Heart right ventricle (tissue), 16 donors: ENCODE measurements around the gene CEP95. TPM values are rescaled to one million over a fixed set of nuclear protein-coding genes. Genes with fewer than 3 reads are reported as not detected.
A peak's percentile ranks its signal among the peaks of the same experiment; 100 is the strongest.

Experiments
- ATAC-seq, 8 donors: fragments of 200-7000 bp; cut with Tn5 transposase; one replicate each; pipeline ENCODE4 v1.9.1; 2020; ENCODE audit warnings: mild to moderate bottlenecking in 8 of 8, moderate library complexity in 8 of 8, moderate number of reproducible peaks in 1 of 8
- DNase-seq, 2 donors: peaks; one replicate each; pipeline ENCODE4 v3.0.0-alpha.2; 2020
- H3K27ac ChIP-seq, 10 donors: fragments of 200-600 bp; sonication (generic) in 2 of 10; one replicate each; pipeline versions ENCODE4 v1.5.0 to v1.8.0; 2020 to 2022; ENCODE audit warnings: mild to moderate bottlenecking in 3 of 10
- H3K27me3 ChIP-seq, 7 donors: fragments of 200-600 bp; one replicate each; pipeline ENCODE4 v1.8.0; 2021 to 2022; ENCODE audit warnings: mild to moderate bottlenecking in 2 of 7
- H3K36me3 ChIP-seq, 9 donors: fragments of 200-600 bp; sonication (generic) in 1 of 9; one replicate each; pipeline versions ENCODE4 v1.5.0 to v1.8.0; 2020 to 2022; ENCODE audit warnings: mild to moderate bottlenecking in 2 of 9
- H3K4me1 ChIP-seq, 9 donors: fragments of 200-600 bp; sonication (generic) in 1 of 9; one replicate each; pipeline versions ENCODE4 v1.5.0 to v1.8.0; 2020 to 2022; ENCODE audit warnings: mild to moderate bottlenecking in 4 of 9
- H3K4me3 ChIP-seq, 10 donors: fragments of 200-600 bp; sonication (generic) in 2 of 10; one replicate each; pipeline versions ENCODE4 v1.5.0 to v1.8.0; 2020 to 2022; ENCODE audit warnings: mild to moderate bottlenecking in 7 of 10, moderate library complexity in 2 of 10
- H3K9me3 ChIP-seq, 11 donors: fragments of 200-600 bp in 10 of 11; sonication (generic) in 2 of 11; one replicate each; pipeline versions ENCODE4 v1.5.0 to v1.8.0; 2013 to 2022; ENCODE audit warnings: mild to moderate bottlenecking in 2 of 11, control low read depth in 1 of 11, moderate library complexity in 1 of 11
- WGBS, 2 donors: extraction: QIAGEN DNeasy Blood & Tissue Kit; methylation state at CpG; one replicate each; pipeline ENCODE4 v1.1.7; 2013; ENCODE audit warnings: inconsistent platforms in 1 of 2; 5-methylcytosine and 5-hydroxymethylcytosine counted together
- intact Hi-C, 10 donors: fragments of 100-400 bp; cut with DNase I; formaldehyde crosslinking; loops; one replicate each; pipeline versions ENCODE4 v1.11.1 to v1.14.2; 2022
- long read RNA-seq, 3 donors: library from polyadenylated mRNA; unstranded; transcript quantifications; one replicate each; pipeline ENCODE4 v2.0.0, GENCODE V29; 2020 to 2021
- polyA plus RNA-seq, 2 donors: library from polyadenylated mRNA; stranded (reverse); fragments of 200-250 nt; gene quantifications; one replicate each; pipeline ENCODE4 v1.2.3, GENCODE V29; 2013
- total RNA-seq, 10 donors: library from RNA; stranded (reverse); fragmentation: NEBNext Ultra II Directional in 3 of 10; extraction: Animal tissue kit (Norgen Biotek cat#: 25700) in 3 of 10; gene quantifications; one replicate each; pipeline versions ENCODE4 v1.2.1 to v1.2.4, GENCODE V29; 2021 to 2023
- TF ChIP-seq, protein P1 (sequence below), 9 donors: fragments of 200-600 bp; sonication (generic) in 2 of 9; IDR thresholded peaks; one replicate each; pipeline versions ENCODE4 v1.5.0 to v1.8.0; 2021 to 2022; ENCODE audit warnings: antibody characterized with exemption in 9 of 9, mild to moderate bottlenecking in 5 of 9, moderate library complexity in 1 of 9
- donor health status: Arrhythmogenic right ventricular cardiomyopathy.
- donor health status: ischemic (EF 13 %, LVEDD 7.1; RV severe dilation, severe dysfunction).
- donor health status: healthy with polysubstance abuse.
- donor health status: DM: no; HTN: yes; CAD: no.
- donor health status: DM: no; HTN: no; CAD: no.
- donor health status: ischemic (EF 25% LVEDD 6.9; RV normal size, moderate dysfunction).
- donor health status: ischemic (EF 25% LVEDD 5.7; RV mildly dilated, moderate dysfunction).
- donor health status: healthy.
- donor health status: DM: yes; HTN: yes; CAD: no.
- donor health status: Ischemic cardiomyopathy.
- donor health status: ischemic (EF 35%, LVEDD 5.7; RV mildly dilated, moderate dysfunction).
- donor health status: nonischemic (EF 11% LVEDD 7.7; RV severe dilation, severe dysfunction).
- donor health status: DM: yes; HTN: yes; CAD: no.
- donor health status: PGD.
- donor health status: ischemic (EF 29% LVEDD 5.4; RV normal size, mild dysfunction).
- donor health status: nonischemic (EF 23%, LVEDD 6.1; RV moderate dilation, normal function).

Gene CEP95, protein sequence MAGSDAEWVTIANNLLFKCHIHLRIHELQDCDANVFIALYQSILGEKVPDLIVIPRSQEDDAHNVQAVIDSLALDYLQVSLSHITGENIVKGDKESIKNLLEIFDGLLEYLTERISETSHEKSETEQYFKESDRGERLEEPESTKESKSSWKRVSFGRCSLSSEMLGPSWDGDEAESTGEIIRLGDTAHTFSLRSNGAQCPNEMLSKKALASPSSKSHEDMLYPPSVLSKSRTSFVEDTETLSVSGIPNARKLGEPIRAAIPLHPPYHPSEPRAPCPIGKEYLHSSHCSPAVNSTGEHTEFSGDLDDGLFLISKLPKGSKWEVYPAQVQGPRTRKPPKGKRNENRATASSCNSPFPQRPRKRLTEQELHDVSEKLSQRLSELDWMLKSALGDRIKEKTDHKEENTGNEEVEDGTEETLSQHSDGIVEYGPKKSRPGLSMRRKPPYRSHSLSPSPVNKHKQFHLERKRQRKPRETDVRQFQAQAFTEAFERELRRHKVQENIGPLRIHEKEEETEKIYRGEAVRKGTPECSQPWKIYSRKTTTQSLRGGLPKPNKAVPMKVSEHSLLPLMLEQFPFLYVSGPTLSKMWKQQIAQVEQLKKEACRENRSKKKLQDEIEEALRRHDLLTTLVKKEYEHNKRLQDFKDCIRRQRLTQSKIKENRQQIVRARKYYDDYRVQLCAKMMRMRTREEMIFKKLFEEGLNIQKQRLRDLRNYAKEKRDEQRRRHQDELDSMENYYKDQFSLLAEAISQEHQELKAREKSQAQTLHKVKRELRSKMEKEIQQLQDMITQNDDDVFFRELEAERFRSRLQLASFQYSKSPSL
- total RNA-seq = 10 to 100 TPM in 9 of 10 donors, 1 to 10 TPM in 1; 8.6 to 19.7 (median 14.6) TPM
- polyA plus RNA-seq = 10 to 100 TPM; 11.7 to 62.4 TPM
- long read RNA-seq, donor 1, partial matches to known transcripts = 0 of 16 reads
- long read RNA-seq, donor 1, other reads (novel, unspliced or antisense) = 13 of 16 reads
- long read RNA-seq, donor 2, transcript CEP95-203 (20 exons, 3,139 nt) = major isoform, 8 of 16 reads
- long read RNA-seq, donor 2, partial matches to known transcripts = 0 of 16 reads
- long read RNA-seq, donor 2, other reads (novel, unspliced or antisense) = 8 of 16 reads
- long read RNA-seq, donor 3, partial matches to known transcripts = 2 of 24 reads
- long read RNA-seq, donor 3, other reads (novel, unspliced or antisense) = 18 of 24 reads

DNA sequence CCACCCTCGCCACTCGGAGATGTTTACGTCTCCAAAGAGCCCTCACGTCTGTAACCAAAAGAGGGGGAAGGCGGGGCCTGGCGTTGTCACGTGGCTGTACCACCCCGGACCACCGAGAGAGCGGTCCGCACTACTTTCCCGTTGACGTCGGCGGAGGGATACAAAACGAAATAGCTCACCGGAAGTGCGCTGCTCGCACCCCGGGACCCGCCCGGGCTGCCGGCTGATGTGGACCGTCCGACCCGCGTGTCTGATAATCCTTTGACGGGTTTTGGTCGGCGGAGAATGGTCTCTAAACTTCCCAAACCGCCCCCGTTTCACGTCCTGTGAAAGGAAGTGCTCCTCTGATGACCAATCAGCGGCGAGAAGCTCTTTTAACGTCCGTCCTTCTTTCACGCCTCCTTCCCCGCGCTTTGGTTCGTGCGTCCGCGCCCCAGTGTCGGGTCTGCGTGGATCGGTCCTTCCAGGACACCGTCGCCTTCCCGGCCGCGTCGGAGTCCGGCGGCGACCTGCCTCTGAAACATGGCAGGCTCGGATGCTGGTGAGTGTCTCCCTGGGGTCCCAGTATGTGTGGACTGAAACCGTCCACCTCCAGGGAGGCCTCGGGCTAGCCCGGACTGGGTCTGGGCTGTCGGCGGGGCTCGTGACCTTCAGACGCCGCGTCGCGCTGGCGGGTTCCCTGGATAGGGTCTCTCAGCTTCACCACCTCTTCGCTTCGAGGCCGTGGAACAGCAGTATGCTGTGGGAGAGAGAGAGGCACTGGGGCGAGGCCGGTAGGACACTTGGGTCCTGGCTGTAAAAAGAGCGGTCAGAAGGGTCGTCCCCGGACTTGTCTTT, at the start of gene CEP95:
TSS of gene CEP95 (plus strand) at position 402 of the 837 bp plus-strand sequence. CDS start at position 523, 121 bp downstream.
- H3K9me3 ChIP-seq = no peaks in the 10 kb centered on the region
- DNase-seq (peak; percentile 93 to 97), ATAC-seq (peak; percentile 76 to 89 (median 86))
- H3K27ac ChIP-seq = peak within 1 kb of the TSS; percentile 86 to 100 (median 99)
- peak within 1 kb of the TSS; percentile 72 to 99 (median 91) for H3K4me3 ChIP-seq
- no peaks in the 10 kb centered on the region for H3K27me3 ChIP-seq
- intact Hi-C loops = loop anchor here in 4 of 10 donors (1.0 to 10.0 kb wide), 3 partner anchors 9 to 682 kb away; partner anchors contain the start of genes FTSJ3 (in 1 of the 4), POLG2 (in 1 of the 4) and PSMC5 (in 1 of the 4)
- TF ChIP-seq, protein P1, sequence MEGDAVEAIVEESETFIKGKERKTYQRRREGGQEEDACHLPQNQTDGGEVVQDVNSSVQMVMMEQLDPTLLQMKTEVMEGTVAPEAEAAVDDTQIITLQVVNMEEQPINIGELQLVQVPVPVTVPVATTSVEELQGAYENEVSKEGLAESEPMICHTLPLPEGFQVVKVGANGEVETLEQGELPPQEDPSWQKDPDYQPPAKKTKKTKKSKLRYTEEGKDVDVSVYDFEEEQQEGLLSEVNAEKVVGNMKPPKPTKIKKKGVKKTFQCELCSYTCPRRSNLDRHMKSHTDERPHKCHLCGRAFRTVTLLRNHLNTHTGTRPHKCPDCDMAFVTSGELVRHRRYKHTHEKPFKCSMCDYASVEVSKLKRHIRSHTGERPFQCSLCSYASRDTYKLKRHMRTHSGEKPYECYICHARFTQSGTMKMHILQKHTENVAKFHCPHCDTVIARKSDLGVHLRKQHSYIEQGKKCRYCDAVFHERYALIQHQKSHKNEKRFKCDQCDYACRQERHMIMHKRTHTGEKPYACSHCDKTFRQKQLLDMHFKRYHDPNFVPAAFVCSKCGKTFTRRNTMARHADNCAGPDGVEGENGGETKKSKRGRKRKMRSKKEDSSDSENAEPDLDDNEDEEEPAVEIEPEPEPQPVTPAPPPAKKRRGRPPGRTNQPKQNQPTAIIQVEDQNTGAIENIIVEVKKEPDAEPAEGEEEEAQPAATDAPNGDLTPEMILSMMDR (IDR thresholded peaks at IDR 0.05) = no peak
- H3K36me3 ChIP-seq = peaks cover 0 to 65% (median 44%) of the 10 kb centered on the region in 9 donors
- H3K4me1 ChIP-seq = peaks cover 6 to 61% (median 52%) of the 10 kb centered on the region in 9 donors
- 0 to 1% methylated on average over 77 of the region's 77 CpGs for WGBS, 2 donors

DNA sequence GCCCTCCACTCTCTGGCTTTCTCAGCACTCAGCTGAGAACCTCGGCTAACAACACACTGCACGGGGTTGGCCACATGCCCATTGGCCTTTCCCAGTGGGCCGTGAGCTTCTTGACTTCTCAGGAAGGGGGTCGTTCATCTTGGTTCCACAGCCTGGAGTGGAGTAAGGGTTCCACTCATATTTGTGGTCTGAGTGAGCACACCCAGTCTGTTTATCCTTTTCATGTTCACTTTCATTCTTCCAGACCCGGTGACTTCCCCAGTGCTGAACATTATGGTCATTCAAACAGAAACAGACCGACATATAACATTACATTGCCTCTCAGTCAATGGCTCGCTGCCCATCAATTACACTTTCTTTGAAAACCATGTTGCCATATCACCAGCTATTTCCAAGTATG, 49.6 kb upstream of the CEP95 start:
- Histone ChIP-seq H3K9me3 (no peaks in the 10 kb centered on the region), H3K27ac (peak overlapping the region in 1 of 10 donors; percentile 64), H3K4me1 (peaks cover 0 to 33% (median 10%) of the 10 kb centered on the region in 9 donors), H3K36me3 (peaks cover 0 to 68% (median 0%) of the 10 kb centered on the region in 9 donors), H3K4me3 (no peak overlapping the region), H3K27me3 (no peaks in the 10 kb centered on the region)
- WGBS, 2 donors = 71 to 72% methylated on average over 7 of the region's 7 CpGs
- DNase-seq (no peak), ATAC-seq (no peak)
- intact Hi-C loops = no loop called here
- TF ChIP-seq, protein P1 (IDR thresholded peaks at IDR 0.05) = no peak

DNA sequence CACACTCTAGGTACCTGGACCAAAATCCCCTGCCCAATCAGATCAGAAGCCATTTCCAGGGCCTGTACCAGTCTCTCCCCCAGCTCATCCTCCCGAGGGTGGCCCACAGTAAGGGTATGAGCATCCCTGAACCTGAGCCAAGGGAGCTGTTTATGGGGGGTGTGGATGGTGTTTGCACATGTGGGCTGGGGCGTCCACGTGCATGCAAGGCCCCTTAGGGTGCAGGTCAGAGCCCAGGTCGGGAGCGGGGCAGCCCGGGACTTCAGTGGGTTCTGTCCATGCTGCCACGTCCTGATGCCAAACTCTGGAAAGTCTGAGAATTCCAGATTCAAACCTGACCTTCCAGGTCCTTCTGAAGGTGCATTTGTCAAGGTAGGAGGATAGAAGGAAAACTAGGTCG, 48.0 kb upstream of the CEP95 start:
- ATAC-seq = peak in 1 of 8 donors; percentile 38
- no peaks in the 10 kb centered on the region for H3K27me3 ChIP-seq
- H3K4me1 ChIP-seq = peaks cover 0 to 30% (median 10%) of the 10 kb centered on the region in 9 donors
- TF ChIP-seq, protein P1 (IDR thresholded peaks at IDR 0.05) = no peak
- peaks cover 0 to 64% (median 0%) of the 10 kb centered on the region in 9 donors for H3K36me3 ChIP-seq
- no peak overlapping the region for H3K27ac ChIP-seq
- no peak overlapping the region for H3K4me3 ChIP-seq
- no peak for DNase-seq
- 91 to 95% methylated on average over 8 of the region's 8 CpGs for whole genome bisulfite sequencing, 2 donors
- H3K9me3 ChIP-seq = no peaks in the 10 kb centered on the region
- intact Hi-C loops = no loop called here
